Muscle of leg (tissue), 11 donors: Measurements from ENCODE around the gene MGST3. TPM values are rescaled to one million over a fixed set of nuclear protein-coding genes. Genes with fewer than 3 reads are reported as not detected.
"Not testable (repeated sequence)": the region's sequence is repeated elsewhere in the genome, so short reads cannot be mapped to it uniquely, and the experiment has no call there.

Experiments used
- DNase-seq: peaks from one replicate; pipeline ENCODE4 v3.0.0; 2013
- H3K27ac ChIP-seq: one replicate; pipeline ENCODE4 v1.5.1; 2013; ENCODE audit warnings: mild to moderate bottlenecking, low read length, control low read depth
- H3K27me3 ChIP-seq: one replicate; pipeline ENCODE4 v1.6.1; 2013; ENCODE audit warnings: low read length; ENCODE audit not compliant: control insufficient read depth, insufficient read depth
- H3K36me3 ChIP-seq: one replicate; pipeline ENCODE4 v1.6.1; 2013; ENCODE audit warnings: low read length; ENCODE audit not compliant: control insufficient read depth, insufficient read depth
- H3K4me1 ChIP-seq: one replicate; pipeline ENCODE4 v1.6.1; 2013; ENCODE audit warnings: low read length; ENCODE audit not compliant: control insufficient read depth, insufficient read depth
- H3K4me3 ChIP-seq: one replicate; pipeline ENCODE4 v1.5.1; 2013; ENCODE audit warnings: low read length, control low read depth
- H3K9me3 ChIP-seq: replicated peaks from 2 replicates; pipeline ENCODE4 v1.6.1; 2013; ENCODE audit warnings: low read depth, low read length; ENCODE audit not compliant: control insufficient read depth
- WGBS: methylation state at CpG from one replicate; pipeline ENCODE4 v1.1.5; 2013; ENCODE audit warnings: missing lambda C conversion rate; ENCODE audit not compliant: insufficient coverage; 5-methylcytosine and 5-hydroxymethylcytosine counted together
- polyA plus RNA-seq, 8 donors: library from polyadenylated mRNA; unstranded; fragments of 120-200 nt; gene quantifications; one replicate each; pipeline versions ENCODE4 v1.2.1 to v1.2.3, GENCODE V29; 2013; ENCODE audit warnings: inconsistent platforms in 1 of 8, low replicate concordance in 1 of 8; ENCODE audit not compliant: insufficient read length in 8 of 8, insufficient read depth in 1 of 8
- total RNA-seq: library from RNA; stranded (reverse); fragments of 120-200 nt; gene quantifications from one replicate; pipeline ENCODE4 v1.2.4, GENCODE V29; 2013

Gene MGST3
- total and polyA plus RNA-seq, 9 donors = 133 to 194 (median 167) TPM

DNA sequence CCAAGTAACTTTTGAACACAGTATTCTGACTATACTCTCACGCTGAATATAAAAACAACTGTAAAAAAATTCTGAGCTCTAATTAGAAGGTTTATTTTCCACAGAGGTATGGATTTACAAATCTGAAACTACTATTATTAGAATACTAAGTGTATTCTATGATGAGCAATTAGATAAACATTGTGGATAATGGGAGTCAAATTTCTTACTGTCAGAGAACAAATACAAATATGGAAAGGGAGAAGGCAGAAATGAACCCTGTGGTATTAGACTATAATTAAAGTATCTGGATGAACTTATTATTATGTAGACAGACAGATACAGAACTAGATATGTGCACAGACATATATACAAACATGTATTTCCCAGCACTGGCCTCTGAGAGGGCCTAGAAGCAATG, 44.8 kb downstream of the MGST3 start:
- Histone ChIP-seq H3K36me3 (peaks cover 37% of the 10 kb centered on the region), H3K27ac (no peak overlapping the region), H3K4me3 (no peak overlapping the region), H3K27me3 (no peaks in the 10 kb centered on the region), H3K9me3 (peaks cover 2% of the 10 kb centered on the region), H3K4me1 (no peaks in the 10 kb centered on the region)
- no CpG with 5 or more reads among the region's 1 CpG for WGBS
- no peak for DNase-seq

GRCh38 chr1:165678509-165678908, 47.5 kb downstream of the MGST3 start:
- Histone ChIP-seq H3K4me1 (no peaks in the 10 kb centered on the region), H3K27ac (no peak overlapping the region), H3K36me3 (peaks cover 37% of the 10 kb centered on the region), H3K27me3 (no peaks in the 10 kb centered on the region), H3K4me3 (no peak overlapping the region), H3K9me3 (peaks cover 2% of the 10 kb centered on the region)
- no CpG with 5 or more reads among the region's 2 CpGs for WGBS
- DNase-seq = no peak

DNA sequence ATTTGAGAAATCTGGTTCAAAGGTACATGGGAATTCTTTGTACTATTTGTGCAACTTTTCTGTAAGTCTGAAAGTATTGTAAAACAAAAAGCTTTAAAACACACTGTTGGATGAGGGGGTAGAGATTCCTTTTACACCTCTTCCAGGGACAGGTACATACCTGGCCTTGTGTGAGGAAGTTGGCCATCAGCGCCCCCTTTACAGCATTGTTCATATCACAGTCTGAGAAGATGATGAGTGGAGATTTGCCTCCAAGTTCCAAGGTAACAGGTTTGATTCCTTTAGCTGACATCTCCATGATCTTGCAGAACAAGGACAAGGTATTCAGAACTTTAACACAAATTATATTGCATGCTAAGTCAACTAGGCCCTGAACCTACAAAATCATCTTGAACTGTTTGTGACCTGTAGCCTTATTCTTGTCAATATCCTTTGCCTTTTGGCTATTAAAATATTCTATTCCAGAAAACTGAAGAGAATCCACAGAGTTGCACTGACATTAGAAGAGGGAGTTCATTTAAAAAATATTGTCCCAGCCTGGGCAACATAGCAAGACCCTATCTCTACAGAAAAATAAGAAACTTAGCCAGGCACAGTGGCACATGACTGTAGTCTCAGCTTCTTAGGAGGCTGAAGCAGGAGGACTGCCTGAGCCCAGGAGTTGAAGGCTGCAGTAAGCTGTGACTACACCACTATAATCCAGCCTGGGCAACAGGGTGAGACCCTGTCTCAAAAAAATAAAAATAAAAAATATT, 48.4 kb downstream of the MGST3 start:
- Histone ChIP-seq H3K4me1 (no peaks in the 10 kb centered on the region), H3K27me3 (no peaks in the 10 kb centered on the region), H3K27ac (no peak overlapping the region), H3K9me3 (peaks cover 2% of the 10 kb centered on the region), H3K4me3 (no peak overlapping the region), H3K36me3 (peaks cover 37% of the 10 kb centered on the region)
- no CpG with 5 or more reads among the region's 1 CpG for WGBS
- DNase-seq = no peak

GRCh38 chr1:165680303-165680702, 49.3 kb downstream of the MGST3 start:
- Histone ChIP-seq H3K4me3 (no peak overlapping the region), H3K4me1 (no peaks in the 10 kb centered on the region), H3K9me3 (peaks cover 2% of the 10 kb centered on the region), H3K27me3 (no peaks in the 10 kb centered on the region), H3K36me3 (peaks cover 37% of the 10 kb centered on the region), H3K27ac (no peak overlapping the region)
- no peak for DNase-seq
- WGBS = 100% methylated on average over 1 of the region's 2 CpGs

DNA sequence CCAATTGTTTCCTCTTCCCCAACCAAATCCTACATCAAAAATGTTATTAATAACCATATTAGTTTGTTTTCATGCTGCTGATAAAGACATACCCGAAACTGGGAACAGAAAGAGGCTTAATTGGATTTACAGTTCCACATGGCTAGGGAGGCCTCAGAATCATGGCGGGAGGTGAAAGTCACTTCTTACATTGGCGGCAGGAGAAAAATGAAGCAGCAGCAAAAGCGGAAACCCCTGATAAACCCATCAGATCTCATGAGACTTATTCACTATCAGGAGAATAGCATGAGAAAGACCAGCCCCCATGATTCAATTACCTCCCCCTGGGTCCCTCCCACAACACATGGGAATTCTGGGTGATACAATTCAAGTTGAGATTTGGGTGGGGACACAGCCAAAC, 49.7 kb downstream of the MGST3 start:
- not testable (repeated sequence) for H3K4me1 ChIP-seq, H3K27ac ChIP-seq, H3K27me3 ChIP-seq, DNase-seq, H3K4me3 ChIP-seq, H3K9me3 ChIP-seq
- WGBS = no CpG with 5 or more reads among the region's 4 CpGs
- H3K36me3 ChIP-seq = peaks cover 39% of the 10 kb centered on the region

GRCh38 chr1:165683848-165684485, 52.9 kb downstream of the MGST3 start:
- Histone ChIP-seq H3K9me3 (peaks cover 3% of the 10 kb centered on the region), H3K4me3 (no peak overlapping the region), H3K36me3 (peaks cover 24% of the 10 kb centered on the region), H3K4me1 (no peaks in the 10 kb centered on the region), H3K27ac (no peak overlapping the region), H3K27me3 (no peaks in the 10 kb centered on the region)
- no peak for DNase-seq
- no CpG with 5 or more reads among the region's 1 CpG for WGBS

DNA sequence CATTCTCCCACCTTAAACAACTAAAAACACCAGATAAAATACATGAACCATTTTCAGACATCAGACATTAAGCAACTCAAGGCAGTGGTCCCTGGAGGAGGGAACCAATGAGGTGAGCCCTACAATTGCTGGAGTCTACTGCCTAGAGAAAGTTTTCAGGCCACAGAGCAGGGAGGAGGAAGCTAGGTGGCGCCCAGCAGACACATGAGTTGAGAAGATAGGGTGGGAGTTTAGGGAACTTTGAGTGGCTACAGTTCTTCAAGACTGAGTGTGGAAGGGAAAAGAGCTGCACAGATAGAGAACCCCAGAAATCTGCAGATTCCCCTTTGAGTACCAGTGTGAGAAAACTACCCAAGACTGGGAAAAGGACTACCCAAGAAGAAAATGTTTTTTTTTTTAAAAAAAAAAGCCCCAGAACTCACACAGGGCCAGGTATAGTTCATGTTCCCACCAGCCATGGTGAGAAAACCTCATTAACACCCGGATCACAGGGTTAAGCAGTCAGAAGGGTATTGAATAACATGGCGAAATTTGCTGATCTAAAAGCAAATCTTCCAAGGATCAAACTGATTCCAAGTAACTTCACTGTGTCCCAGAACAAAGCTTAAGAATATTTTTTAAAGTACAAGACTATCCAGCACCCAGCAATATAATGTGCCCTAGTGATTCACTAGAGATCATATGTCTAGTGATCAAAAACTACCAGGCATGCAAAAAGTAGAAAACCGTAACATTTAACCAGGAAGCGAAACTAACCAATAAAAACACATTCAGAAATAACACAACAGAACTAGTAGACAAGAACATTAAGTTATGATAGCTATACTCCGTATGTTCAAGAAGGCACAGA, 55.3 kb downstream of the MGST3 start:
- DNase-seq = no peak
- H3K36me3 ChIP-seq = peaks cover 15% of the 10 kb centered on the region

DNA sequence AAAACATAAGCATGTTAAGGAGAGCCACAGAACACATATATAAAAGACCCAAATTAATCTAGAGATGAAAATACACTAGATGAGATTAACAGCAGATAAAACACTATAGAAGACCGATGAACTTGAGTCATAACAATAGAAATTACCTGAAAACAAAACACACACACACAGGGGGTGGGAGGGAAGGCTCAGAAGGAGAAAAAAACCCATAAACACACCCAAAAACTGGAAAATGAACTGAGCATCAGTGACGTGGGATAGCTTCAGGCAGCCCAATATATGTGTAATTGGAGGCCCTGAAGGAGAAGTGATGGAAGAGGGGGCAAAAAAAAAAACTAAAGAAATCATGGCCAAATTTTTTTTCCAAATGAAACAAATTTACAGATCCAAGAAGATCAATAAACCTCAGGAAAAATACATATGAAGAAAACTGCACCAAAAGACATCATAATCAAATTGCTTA, 56.0 kb downstream of the MGST3 start:
- Histone ChIP-seq H3K27ac (no peak overlapping the region), H3K9me3 (peaks cover 3% of the 10 kb centered on the region), H3K36me3 (peaks cover 12% of the 10 kb centered on the region), H3K4me3 (no peak overlapping the region), H3K27me3 (no peaks in the 10 kb centered on the region), H3K4me1 (no peaks in the 10 kb centered on the region)
- WGBS = no CpG with 5 or more reads among the region's 2 CpGs
- DNase-seq = no peak

More for the DNA sequence above, 55.3 kb downstream of the MGST3 start:
- Histone ChIP-seq H3K4me1 (no peaks in the 10 kb centered on the region), H3K9me3 (peaks cover 3% of the 10 kb centered on the region), H3K27ac (no peak overlapping the region), H3K4me3 (no peak overlapping the region), H3K27me3 (no peaks in the 10 kb centered on the region)
- 93% methylated on average over 2 of the region's 6 CpGs for WGBS

- DNase-seq = no peak
- H3K9me3 ChIP-seq = peaks cover 3% of the 10 kb centered on the region
- 93% methylated on average over 3 of the region's 5 CpGs for WGBS
- H3K27ac ChIP-seq = no peak overlapping the region
- no peaks in the 10 kb centered on the region for H3K4me1 ChIP-seq
- no peak overlapping the region for H3K4me3 ChIP-seq
- H3K36me3 ChIP-seq = peaks cover 7% of the 10 kb centered on the region
- H3K27me3 ChIP-seq = no peaks in the 10 kb centered on the region
These were observed 57.0 kb downstream of the MGST3 start for GRCh38 chr1:165688046-165688445.

DNA sequence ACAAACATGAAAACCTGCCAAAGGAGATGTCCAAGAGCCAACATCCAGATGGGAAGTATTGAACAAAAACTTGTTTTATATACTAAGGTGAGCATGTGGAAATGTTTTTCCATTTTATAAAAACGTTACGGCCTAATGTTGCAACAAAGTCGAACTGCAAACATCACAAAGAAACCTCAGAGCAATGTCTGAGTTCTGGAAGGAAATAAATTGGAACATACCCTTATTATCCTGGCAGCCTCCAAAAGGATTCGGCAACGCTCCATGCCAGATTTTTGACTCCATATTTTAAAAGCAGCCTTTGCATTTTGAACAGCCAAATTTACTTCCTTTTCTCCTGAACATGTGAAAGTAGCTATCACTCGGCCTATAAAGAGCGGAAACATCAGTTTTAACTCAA, 64.0 kb downstream of the MGST3 start:
- no peaks in the 10 kb centered on the region for H3K36me3 ChIP-seq
- no peaks in the 10 kb centered on the region for H3K27me3 ChIP-seq
- H3K9me3 ChIP-seq = no peaks in the 10 kb centered on the region
- 42% methylated on average over 2 of the region's 7 CpGs for WGBS
- peak; percentile 74 for DNase-seq
- no peak overlapping the region for H3K4me3 ChIP-seq
- peak overlapping the region; percentile 7 for H3K27ac ChIP-seq
- peaks cover 3% of the 10 kb centered on the region for H3K4me1 ChIP-seq
